Left colon (tissue), 2 donors: ENCODE data around the gene SLC25A47. TPM values are rescaled to one million over a fixed set of nuclear protein-coding genes. Genes with fewer than 3 reads are reported as not detected.
"Not testable (repeated sequence)": the region's sequence is repeated elsewhere in the genome, so short reads cannot be mapped to it uniquely, and the experiment has no call there.

Source experiments
- ATAC-seq: fragments of 200-7000 bp; cut with Tn5 transposase; one replicate; pipeline ENCODE4 v1.9.1; 2020; ENCODE audit warnings: mild to moderate bottlenecking, moderate library complexity
- DNase-seq, 2 donors: peaks; one replicate each; pipeline ENCODE4 v3.0.0-alpha.2; 2020
- intact Hi-C, 2 donors: fragments of 100-400 bp; cut with DNase I in 1 of 2; cut with micrococcal nuclease in 1 of 2; formaldehyde crosslinking; loops; one replicate each; pipeline versions ENCODE4 v1.11.2 to v1.14.0; 2022; cut with DNase I, micrococcal nuclease
- total RNA-seq, 2 donors: library from RNA; stranded (reverse); fragmentation: NEBNext Ultra II Directional; extraction: Animal tissue kit (Norgen Biotek cat#: 25700); gene quantifications; one replicate each; pipeline ENCODE4 v1.2.1, GENCODE V29; 2021
- donor health status: DM: no; HTN: no; CAD: no.
- donor health status: DM: yes; HTN: yes; CAD: no.

SLC25A47 gene
- total RNA-seq, 2 donors from 2014 or later: 0.28 TPM; not detected in 1

DNA sequence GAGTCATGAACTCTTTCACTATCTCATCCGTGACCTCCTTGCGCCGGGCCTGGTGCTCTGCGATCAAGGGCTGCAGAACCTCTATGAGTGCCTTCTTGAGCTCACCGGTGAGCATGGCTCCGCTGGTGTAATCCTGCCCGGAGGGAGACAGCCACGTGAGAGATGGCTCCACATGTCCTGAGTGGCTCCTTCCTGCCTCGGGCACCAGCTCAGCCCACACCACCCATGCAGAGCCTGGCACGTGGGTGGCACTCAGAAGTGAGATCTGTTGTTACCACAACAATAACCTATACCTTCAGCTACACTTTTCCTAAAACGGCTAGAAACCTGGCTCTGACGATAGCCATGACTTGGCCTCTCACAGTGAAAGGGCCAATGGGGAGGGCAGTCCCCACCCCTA is 11.8 kb downstream of the SLC25A47 start:
- DNase-seq (peak in 1 of 2 donors; percentile 6), ATAC-seq (no peak)
- intact Hi-C loops: no loop called here

DNA sequence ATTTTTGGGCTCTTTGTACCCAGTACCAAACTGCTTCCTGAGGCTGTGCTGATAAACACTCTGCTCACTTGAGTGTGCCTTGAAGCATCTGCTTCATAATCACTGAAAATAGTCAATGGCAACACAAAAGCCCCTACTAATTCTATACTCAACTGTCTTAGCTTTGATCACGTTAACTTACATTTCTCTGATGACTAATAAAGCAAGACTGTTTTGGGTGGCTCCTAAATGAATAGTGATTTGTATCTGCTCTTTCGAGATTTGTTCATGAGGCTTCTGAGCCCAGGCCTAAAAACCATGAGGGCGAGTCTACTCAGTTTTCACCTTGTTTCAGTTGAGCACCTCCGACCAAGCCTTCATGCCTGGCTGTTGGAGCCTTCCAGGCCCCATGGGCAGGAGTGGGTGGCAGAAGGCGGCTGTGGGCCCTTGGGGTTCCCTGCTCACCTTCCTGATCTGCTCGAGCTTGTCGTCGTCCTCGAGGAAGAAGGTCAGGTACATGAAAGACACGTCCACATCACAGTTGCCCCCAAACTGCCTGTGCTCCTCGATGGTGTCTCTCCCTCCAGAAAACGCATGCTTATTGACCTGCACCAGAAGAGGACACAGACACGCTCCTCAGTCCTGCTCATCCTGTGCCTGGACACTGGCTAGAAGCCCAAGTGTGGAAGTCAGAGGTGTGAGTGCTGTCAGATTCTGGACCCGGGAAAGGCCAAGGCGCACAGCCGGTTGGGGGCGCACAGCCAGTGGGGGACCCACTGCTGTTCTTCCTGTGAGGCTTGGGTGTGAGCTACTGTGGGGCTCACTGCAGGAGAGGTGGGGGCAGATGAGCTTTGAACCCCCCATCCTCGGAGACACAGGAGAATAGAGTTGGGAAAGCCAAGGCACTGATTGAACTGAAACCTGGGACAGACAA is 13.7 kb downstream of the SLC25A47 start:
- intact Hi-C loops: no loop called here

DNA sequence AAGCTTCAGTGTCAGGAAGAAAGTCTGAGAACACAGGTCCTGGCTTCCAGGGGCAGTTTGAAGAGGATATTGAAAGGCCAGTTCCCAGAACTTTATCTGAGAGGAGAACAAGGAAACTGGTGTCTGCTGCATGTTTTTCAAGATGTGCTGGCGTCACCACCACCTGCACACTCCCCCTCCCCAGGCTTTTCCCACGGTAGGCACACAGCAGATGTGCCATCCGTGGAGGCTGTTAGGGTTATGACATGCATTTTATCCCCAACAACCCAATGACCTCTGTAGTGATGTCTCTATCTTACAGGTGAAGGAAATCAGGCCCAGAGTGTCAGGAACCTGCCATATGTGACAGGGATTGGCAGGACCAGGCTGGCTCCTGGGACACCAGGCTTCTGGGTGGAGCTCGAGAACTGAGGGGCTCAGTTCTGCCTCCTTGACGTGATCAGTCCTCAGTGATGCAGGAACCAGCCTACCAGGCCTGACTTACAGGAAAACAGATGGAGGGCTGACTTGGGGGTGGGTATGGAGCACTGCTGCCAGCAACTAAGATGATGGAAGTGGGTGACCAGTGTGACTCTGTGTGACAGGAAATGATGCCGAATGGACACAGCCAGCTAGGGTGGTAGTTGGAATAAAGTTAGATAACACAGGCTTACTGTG is 16.8 kb downstream of the SLC25A47 start:
- ATAC-seq (no peak), DNase-seq (no peak)
- intact Hi-C loops: no loop called here

More for the DNA sequence above, 13.7 kb downstream of the SLC25A47 start:
- ATAC-seq (no peak), DNase-seq (peak in 1 of 2 donors; percentile 16)

DNA sequence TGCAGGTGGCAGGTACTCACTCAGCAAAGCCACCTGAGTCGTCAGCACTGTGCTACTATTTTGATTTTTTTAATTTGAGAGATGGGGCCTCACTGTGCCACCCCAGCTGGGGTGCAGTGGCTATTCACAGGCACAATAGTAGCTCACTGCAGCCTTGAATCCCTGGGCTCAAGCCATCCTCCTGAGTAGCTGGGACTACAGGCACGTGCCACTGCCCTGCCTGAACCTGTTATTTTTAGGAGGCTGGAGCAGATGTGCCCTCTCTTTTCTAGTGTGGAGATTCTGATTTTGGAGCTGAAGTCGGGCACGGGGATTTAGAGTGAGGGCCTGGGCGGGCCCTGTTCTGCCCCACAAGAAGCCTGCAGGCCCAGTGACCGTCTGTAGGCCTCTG is 17.3 kb downstream of the SLC25A47 start:
- no peak for ATAC-seq
- intact Hi-C loops: no loop called here
- no peak for DNase-seq

DNA sequence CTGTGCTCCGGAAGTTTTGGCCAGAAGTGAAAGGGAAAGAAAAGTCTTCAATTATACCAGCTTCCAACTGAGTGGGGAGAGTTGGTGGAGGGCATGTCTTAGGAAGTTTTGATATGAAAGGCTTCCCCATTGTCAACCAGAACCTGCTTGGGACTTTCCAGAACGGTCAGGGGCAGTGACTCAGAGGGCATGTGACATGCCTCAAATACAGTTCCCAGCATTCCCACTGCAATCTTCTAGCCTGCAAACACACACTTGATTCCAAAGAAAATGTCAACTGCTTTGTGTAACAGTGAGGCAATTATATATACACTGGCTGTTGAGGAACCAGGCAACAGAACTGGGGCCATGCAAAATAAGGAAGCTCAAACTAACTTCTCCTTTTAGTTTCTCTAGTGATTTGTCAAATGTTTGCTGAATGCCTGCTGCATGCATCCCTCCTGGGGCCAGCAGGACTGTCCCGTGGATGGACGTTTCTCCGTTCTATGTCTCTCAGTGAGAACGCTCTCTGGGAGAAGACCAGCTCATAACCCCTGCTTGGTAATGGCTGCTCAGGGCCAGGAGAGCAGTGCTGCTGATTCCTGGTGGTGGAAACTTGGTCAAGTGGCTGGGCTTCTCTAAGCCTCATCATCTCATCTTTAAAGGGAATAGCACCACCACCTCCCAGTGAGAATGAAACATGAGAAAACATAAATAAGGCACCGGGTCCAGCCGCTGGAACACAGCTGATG is 18.3 kb downstream of the SLC25A47 start:
- peak; percentile 74 for ATAC-seq
- DNase-seq: no peak
- intact Hi-C loops: no loop called here

DNA sequence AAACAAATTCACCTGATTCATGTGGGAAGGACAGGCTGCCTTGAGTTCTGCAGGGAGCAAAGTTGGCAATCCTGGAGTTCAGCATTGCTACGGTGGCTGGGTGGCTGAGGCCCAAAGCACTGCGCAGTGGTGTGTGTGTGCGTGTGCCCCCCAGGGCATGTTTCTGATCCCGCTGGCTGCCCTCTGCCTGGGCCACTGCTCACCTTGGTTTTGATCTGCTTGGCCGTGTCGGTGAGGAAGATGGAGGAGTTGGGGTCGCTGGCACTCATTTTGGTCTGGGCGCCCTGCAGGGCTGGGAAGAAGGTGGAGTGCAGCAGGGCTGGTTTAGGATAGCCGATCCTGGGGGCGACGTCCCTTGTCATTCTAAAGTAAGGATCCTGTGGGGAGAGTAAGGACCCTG is 19.1 kb downstream of the SLC25A47 start:
- DNase-seq (no peak), ATAC-seq (no peak)
- intact Hi-C loops: no loop called here

DNA sequence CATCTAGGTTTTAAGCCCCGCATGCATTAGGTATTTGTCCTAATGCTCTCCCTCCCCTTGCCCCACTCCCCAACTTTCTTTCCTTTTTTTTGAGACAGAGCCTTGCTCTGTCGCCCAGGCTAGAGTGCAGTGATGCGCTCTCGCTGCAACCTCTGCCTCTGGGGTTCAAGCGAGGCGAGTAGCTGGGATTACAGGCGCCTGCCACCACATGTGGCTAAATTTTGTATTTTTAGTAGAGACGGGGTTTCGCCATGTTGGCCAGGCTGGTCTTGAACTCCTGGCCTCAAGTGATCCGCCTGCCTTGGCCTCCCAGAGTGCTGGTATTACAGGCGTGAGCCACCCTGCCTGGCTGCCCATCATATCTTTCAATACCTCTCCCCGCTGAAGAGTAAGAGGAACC is 19.7 kb downstream of the SLC25A47 start:
- ATAC-seq, intact Hi-C loops: not testable (repeated sequence)

GRCh38 chr14:100344657-100345056 is 21.5 kb downstream of the SLC25A47 start:
- DNase-seq, intact Hi-C loops, ATAC-seq: not testable (repeated sequence)

More for the DNA sequence above, 19.7 kb downstream of the SLC25A47 start:
- not testable (repeated sequence) for DNase-seq

GRCh38 chr14:100345711-100346110 is 22.6 kb downstream of the SLC25A47 start:
- DNase-seq (no peak), ATAC-seq (no peak)
- intact Hi-C loops: no loop called here

DNA sequence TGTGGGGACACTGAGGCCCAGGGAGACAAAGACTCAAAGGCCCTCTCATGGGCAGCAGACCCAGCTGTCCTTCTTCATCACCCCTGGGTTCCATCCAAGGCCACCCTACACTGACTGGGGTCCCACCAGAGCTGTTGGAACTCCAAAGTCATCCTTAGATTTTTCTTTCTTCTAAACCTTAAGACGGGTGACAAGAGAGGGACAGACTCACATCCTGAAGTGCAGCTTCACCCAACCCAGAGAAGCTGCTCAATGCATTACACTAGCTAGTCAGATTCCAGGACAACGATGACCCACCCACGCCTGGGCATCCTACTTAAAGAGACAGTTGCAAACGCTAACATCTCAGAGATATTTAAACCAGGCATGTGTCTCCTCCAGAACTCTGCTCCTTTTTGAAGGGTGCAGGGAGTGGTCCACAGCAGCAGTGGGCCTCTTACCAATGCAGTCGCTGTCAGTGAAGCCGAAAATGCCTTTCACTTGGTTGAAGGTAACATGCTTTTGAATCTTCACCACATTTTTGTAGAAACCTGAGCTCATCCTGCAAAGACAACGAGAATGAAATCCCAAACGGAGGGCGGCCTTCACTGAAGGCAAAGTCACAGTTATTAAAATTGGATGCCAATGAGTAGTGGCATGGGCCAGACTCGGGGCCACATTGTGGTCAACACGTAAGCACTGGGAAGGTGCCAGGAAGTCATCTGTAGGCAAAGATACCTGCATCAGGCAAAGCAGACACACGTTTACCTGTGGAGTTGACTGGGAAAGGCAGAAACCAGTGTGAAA is 23.4 kb downstream of the SLC25A47 start:
- intact Hi-C loops: no loop called here
- no peak for ATAC-seq
- no peak for DNase-seq

DNA sequence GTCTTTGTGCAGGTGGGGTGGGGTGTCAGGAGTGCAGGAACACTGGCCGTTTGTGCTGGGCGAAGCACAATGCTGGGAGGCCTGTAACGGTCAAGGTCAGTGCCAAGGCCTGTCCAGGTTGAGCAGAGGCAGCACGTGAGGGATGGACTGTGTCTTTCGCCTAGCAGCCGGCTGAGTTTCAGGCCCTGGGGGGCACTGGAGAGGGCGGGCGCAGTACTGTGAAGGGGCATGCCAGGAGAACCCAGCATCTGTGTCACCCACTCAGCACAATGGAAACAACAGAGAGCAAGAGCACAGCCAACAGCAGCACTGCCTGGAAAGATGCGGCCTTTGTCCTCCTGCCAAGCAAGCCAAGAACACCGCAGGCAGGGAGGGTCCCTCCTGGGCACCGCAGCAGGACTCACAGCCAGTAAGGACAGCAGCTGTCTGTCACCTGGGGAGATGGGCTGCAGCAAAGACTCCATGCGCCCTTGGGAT is 25.2 kb downstream of the SLC25A47 start:
- DNase-seq: no peak
- intact Hi-C loops: no loop called here
- ATAC-seq: no peak

DNA sequence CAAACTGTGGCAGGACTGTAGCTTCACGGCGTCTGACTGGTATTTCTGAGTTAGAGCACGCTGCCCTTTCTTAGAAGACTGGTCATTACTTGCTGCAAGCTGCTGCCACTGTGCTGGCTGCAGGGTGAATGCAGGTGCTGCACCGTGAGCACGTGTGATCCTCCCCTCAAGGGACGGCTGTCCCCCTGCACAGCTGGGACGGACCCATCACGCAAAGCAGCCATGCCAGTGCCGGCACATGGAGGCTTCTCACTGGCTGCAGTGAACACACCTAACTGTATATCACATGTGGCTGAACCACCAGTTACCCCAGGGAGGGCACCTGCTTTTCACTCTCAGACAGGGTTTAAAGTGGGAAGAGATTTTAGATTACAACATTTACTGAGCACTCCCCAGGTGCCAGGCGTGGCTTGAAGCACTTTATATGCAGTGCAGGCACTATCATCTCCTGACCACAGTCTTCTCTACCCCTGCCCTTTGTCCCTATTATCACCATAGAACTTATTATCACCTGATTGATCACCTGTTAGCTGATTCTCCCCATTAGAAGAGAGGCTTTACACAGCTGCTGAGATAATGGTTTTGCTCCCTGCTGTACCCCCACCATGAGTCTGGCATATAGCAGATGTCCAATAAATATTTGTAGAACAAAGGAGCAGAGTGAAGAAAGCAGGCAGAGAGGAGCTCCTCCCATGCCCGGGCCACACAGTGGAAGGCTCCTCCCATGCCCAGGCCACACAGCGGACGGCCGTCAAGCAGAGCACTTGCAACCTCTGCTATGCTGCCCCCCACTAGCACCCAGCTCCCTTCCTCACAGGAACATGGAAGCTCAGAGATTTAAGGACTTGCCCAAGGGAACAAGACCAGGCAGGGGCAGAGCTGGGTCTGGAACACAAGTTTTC is 25.9 kb downstream of the SLC25A47 start:
- intact Hi-C loops: no loop called here
- ATAC-seq (peak; percentile 67), DNase-seq (no peak)

DNA sequence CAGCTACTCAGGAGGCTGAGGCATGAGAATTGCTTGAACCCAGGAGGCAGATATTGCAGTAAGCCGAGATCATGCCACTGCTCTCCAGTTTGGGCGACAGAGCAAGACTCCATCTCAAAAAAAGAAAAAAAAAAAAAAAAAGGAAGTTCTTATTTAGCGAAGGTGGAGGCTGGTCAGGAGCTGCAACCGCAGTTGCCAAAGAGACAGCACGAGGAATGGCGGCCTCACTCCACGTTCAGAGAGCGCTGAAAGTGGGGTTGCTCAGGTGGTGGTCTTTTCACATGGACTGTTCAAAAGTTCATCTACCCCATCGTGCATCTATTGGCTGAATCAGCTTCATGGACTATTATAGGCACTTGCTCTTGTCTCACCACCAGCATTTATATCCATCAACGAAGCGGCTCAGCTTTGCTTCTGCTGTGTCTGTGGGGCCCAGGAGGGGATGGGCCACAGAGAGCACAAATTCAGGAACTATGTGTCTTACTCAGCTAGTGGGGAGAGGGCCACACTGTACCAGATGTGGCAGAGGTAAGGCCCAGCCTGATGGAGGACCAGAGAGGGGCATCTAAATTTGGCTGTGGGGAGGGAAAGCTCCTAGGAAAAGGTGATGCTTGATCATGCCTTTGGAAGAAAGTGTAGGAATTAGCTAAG is 27.3 kb downstream of the SLC25A47 start:
- no peak for ATAC-seq
- DNase-seq: no peak
- intact Hi-C loops: no loop called here

- ATAC-seq: no peak
- no peak for DNase-seq
- intact Hi-C loops: no loop called here
These were observed 27.8 kb downstream of the SLC25A47 start for GRCh38 chr14:100350986-100351385.

- intact Hi-C loops: no loop called here
- ATAC-seq: no peak
- no peak for DNase-seq
These were observed 35.3 kb downstream of the SLC25A47 start for GRCh38 chr14:100358396-100358795.

DNA sequence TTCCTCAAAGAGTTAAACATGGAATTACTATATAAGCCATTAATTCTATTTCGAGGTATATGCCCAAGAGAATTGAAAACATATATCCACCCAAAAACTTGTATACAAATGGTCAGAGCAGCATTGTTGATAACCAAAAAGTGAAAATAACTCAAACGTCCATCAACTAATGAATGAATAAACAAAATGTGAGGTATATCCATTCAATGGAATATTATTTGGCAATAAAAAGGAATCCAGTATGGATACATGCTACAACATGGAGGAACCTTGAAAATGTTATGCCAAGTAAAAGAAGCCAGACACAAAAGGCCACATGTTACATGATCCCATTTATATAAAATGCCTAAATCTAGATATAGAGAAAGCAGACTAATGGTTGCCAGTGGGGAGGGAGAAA is 36.0 kb downstream of the SLC25A47 start:
- intact Hi-C loops: no loop called here

GRCh38 chr14:100359881-100360280 is 36.7 kb downstream of the SLC25A47 start:
- no peak for DNase-seq
- intact Hi-C loops: no loop called here
- ATAC-seq: no peak

More for the DNA sequence above, 36.0 kb downstream of the SLC25A47 start:
- ATAC-seq: no peak
- DNase-seq: no peak
